CD4-positive, alpha-beta T cell treated with Interleukin-21 for 1 hour (primary cell): Measurements from ENCODE around the gene UNC13A.

Experiments used
- DNase-seq: peaks from one replicate; pipeline ENCODE4 v3.0.0-alpha.2; 2020

UNC13A gene

DNA sequence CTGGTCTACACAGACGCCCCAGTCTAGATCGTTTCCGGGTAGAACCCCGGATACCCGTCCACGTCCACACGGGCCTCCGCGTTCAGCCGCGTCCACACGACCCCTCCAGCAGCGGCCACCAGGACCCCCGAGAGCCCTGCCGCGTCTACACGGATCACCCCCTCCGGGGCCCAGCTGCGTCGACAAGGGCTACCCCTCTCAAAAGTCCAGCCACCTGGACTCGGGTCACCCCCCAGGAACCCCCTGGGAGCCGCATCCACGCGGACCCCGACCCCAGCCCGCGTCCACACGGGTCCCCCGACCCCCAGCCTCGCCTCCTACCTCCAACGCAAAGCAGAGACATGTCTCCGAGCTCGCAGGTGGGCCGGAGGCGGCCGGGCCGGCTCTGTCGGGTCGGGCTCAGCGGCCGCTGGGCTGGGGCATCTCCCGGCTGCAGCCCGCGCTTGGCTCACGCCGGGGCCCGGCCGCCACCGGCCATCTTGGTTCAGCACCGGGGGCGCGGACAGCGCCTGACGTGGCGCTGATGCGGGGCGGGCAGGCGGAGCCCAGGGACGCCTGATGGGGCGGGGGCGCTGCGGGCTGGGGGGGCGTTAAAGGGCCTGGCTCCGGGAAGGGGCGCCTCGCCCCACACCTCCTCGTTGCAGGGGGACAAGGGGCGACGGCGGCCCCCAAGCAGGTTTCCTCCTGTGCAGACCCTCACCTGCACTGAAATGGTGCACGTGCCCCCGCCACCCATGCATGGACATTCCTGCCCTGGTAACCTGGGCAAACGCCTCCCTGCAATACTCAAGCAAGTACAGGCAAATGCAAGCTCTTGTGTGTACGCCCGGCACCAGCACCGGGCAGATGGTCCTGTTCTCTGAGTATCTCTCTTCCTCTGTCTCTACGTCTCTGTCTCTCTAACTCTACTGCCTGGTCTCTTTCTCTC is at the start of gene UNC13A:
Gene UNC13A, minus strand, starts transcription at position 498 of the 928 bp plus-strand sequence. Its CDS starts 155 bp downstream, at position 343.
- DNase-seq, result peak; percentile 43

GRCh38 chr19:17737690-17738153 is 49.6 kb upstream of the UNC13A start:
- no peak for DNase-seq

- no peak for DNase-seq
These were observed 47.3 kb upstream of the UNC13A start for GRCh38 chr19:17735410-17735809.

DNA sequence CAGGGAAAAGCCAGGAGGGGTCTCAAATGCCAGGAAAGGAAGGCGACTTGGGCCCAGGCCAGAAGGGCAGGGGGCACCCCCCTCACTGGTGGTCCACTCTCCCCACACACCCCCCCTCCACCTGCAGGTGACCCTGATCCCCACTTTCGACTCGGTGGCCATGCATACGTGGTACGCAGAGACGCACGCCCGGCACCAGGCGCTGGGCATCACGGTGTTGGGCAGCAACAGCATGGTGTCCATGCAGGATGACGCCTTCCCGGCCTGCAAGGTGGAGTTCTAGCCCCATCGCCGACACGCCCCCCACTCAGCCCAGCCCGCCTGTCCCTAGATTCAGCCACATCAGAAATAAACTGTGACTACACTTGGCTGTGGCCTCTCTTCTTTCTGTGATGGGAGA is 46.0 kb upstream of the UNC13A start:
- no peak for DNase-seq

- DNase-seq, result no peak
These were observed 45.0 kb upstream of the UNC13A start for GRCh38 chr19:17733127-17733526.

- DNase-seq, result no peak
These were observed 39.7 kb upstream of the UNC13A start for GRCh38 chr19:17727843-17728242.

DNA sequence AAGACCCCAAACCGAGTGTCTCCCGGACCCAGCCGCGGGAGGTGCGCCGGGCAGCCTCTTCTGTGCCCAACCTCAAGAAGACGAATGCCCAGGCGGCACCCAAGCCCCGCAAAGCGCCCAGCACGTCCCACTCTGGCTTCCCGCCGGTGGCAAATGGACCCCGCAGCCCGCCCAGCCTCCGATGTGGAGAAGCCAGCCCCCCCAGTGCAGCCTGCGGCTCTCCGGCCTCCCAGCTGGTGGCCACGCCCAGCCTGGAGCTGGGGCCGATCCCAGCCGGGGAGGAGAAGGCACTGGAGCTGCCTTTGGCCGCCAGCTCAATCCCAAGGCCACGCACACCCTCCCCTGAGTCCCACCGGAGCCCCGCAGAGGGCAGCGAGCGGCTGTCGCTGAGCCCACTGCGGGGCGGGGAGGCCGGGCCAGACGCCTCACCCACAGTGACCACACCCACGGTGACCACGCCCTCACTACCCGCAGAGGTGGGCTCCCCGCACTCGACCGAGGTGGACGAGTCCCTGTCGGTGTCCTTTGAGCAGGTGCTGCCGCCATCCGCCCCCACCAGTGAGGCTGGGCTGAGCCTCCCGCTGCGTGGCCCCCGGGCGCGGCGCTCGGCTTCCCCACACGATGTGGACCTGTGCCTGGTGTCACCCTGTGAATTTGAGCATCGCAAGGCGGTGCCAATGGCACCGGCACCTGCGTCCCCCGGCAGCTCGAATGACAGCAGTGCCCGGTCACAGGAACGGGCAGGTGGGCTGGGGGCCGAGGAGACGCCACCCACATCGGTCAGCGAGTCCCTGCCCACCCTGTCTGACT is 39.0 kb upstream of the UNC13A start:
- no peak for DNase-seq

DNA sequence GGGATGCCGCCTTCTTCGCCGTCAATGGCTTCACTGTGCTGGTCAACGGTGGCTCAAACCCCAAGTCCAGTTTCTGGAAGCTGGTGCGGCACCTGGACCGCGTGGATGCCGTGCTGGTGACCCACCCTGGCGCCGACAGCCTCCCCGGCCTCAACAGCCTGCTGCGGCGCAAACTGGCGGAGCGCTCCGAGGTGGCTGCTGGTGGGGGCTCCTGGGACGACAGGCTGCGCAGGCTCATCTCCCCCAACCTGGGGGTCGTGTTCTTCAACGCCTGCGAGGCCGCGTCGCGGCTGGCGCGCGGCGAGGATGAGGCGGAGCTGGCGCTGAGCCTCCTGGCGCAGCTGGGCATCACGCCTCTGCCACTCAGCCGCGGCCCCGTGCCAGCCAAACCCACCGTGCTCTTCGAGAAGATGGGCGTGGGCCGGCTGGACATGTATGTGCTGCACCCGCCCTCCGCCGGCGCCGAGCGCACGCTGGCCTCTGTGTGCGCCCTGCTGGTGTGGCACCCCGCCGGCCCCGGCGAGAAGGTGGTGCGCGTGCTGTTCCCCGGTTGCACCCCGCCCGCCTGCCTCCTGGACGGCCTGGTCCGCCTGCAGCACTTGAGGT is 38.1 kb upstream of the UNC13A start:
- no peak for DNase-seq

GRCh38 chr19:17725422-17726078 is 37.4 kb upstream of the UNC13A start:
- no peak for DNase-seq

DNA sequence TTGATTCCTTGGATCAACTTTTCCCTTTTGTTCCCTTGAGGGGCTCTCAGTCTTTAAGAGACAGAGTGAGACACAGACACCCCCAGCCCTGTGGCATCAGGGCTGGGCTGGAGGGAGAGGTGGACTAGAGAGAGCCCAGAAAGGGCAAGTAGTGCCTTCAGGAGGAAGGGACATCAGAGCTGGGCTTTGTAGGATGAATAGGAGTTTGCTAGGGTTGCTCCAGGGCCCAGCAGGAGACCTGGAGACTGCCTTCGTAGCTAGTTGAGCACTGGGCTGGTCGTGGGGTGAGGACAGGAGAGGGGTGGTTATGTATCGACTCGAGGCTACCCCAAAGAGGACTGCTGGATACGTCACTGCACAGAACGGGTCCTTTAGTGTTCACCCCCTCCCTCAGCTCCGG is 36.5 kb upstream of the UNC13A start:
- no peak for DNase-seq

DNA sequence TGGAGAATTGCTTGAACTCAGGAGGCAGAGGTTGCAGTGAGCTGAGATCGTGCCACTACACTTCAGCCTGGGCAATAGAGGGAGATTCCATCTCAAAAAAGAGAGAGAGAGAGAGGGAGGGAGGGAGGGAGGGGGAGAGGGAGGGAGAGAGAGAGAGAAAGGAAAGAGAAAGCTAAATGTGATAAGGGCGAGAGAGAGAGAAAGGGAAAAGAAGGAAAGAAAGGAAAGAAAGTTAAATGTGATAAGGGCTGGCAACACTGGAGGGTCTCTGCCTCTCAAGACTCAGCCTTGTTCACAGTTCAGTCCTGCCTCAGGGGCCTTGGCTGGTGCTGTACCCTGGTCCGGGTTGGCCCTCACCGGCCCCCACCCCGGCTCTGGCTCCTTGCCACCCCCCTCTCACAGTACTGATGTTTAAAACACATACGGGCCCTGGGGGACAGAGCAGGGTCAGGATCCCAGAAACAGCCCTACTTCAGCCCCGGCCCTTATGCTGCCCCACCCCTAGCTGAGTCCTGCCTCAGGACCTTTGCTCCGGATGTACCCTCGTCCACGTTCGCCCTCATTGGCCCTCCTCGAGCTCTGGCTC is 34.6 kb upstream of the UNC13A start:
- DNase-seq, result no peak

DNA sequence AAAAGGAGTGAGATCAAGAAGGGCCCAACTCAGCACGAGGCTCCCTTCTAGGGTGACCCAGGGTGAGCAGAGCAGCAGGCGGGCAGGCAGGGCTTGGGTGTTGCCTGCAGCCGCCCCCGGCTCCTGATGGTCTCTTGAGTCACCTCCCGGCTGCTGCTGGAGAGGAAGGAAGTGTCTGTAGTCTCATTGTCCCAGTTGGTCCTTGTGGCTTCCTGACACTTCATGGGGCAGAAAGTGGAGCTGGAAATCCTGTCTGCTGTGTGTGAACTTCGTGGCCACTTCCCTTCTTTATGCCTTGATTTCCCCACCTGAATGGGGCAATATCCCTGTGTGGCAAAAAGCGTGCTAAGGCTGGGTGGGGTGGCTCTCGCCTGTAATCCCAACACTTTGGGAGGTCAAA is 33.7 kb upstream of the UNC13A start:
- DNase-seq, result no peak

DNA sequence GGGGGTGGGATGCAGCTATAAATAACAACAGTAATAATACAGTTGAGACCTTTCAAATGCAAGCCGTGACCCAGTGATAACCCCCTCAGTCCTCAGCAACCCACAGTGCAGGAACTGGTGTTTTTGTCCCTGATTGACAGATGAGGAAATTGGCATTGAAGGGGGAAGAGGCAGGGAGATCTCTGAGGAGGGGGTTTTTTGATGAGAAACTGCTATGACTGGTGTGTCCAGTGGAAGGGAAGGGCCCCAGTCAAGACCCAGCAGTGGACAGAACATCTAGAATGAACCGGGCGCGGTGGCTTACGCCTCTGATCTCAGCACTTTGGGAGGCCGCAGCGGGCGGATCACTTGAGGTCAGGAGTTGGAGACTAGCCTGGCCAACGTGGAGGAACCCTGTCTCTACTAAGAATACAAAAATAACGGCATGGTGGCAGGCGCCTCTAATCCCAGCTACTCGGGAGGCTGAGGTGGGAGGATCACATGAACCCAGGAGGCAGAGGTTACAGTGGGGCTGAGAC is 33.0 kb upstream of the UNC13A start:
- DNase-seq, result no peak

DNA sequence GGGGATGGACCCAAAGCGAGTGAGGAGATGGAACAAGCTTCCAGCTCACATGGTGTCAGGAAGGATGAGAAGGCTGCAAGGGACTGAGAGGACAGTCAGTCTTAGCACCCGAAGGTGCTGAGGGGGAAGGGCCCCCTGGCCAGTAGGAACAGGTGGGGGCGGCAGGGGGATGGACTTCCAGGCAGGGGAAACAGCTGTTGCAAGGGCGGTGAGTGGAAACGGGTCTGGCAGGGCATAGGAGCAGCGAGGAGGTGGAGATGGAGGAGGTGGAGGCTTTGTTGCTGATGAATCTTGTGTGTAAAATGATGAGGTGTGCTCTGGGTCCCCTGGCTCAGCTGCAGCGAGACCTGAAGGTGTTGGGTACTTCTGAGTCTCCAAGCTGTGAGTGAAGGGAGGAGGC is 32.3 kb upstream of the UNC13A start:
- DNase-seq, result no peak

- no peak for DNase-seq
These were observed 31.7 kb upstream of the UNC13A start for GRCh38 chr19:17719730-17720400.

DNA sequence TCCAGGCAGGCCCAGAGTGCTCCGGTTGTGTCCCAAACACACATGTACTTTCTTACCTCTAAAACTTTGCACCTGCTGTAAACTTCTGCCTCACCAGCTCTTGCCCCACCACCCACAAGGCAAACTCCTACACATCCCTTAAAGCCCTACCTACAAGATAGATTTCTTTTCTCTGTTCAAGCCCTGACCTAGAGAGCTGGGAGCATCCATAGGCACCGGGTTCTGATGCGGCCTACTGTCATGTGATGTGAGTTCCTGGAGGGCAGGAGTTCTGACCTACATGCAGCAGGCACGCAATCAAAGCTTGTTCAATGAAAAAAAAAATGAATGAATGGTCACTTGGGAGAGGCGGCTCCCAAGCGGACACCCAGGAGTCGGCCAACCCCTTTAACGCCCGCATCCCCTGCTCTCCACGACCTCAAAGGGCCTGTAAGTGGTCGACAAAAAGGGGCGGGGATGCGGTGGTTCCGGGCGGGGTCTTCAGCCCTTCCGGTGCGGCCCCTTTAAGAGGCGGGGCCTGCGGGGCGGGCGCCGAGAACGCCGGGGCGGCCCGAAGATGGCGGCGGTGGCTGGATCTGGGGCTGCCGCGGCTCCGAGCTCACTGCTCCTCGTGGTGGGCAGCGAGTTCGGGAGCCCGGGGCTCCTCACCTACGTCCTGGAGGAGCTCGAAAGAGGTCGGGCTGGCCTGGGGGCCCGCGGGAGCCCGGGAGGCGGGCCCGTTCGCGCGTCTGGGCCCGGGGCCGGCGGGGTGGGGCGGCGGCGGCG is 31.0 kb upstream of the UNC13A start, which contains the start of gene MAP1S:
Gene MAP1S, plus strand, starts transcription at position 534 of the 765 bp plus-strand sequence. Its CDS starts 23 bp downstream, at position 557.
- DNase-seq, result peak; percentile 65

GRCh38 chr19:17718550-17718946 is 30.4 kb upstream of the UNC13A start:
- no peak for DNase-seq

- no peak for DNase-seq
These were observed 28.3 kb upstream of the UNC13A start for GRCh38 chr19:17716309-17716929.

DNA sequence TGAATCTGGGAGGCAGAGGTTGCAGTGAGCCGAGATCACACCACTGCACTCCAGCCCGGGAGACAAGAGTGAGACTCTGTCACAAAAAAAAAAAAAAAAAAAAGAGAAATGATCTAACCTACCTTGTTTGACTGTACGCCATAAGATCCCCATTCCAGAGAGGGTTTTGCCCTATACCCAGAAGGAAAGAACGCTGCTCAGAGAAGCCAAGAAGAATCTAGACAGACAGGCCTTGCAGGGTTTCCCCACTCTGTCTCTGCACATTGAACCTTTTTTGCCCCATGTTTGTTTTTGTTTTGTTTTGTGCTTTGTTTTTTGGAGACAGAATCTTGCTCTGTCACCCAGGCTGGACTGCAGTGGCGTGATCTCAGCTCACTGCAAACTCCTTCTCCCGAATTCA is 23.7 kb upstream of the UNC13A start:
- no peak for DNase-seq

DNA sequence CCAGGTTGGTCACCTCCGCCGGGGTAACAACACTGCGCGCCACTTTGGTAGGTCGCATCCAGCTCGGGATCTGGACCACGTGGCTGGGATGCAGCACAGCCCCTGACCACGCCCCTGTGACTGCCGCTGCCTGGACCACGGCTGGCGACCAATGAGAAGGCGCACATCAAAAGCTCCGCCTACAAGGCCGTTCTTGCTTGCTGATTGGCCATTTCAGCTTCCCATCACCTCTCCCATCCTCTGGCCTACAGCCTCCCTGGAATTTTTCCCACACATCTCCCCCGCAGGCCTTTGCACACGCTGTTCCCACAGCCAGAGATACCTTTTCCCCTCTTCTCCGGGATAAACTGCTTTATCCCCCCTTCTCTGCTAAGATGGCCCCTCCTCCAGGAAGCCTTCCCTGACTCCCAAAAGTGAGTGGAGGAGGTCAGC is 18.6 kb upstream of the UNC13A start:
- no peak for DNase-seq
